IgD-negative memory B cell (primary cell): Measurements from ENCODE around the gene SOCS1. TPM values are rescaled to one million over a fixed set of nuclear protein-coding genes. Genes with fewer than 3 reads are reported as not detected.

ENCODE experiments used
- H3K27ac Mint-ChIP-seq, 3 donors: one replicate each; pipeline ENCODE4 v1.8.0; 2020 to 2022; ENCODE audit warnings: mild to moderate bottlenecking in 3 of 3, mixed read lengths in 3 of 3, moderate library complexity in 1 of 3
- H3K27me3 Mint-ChIP-seq: one replicate; pipeline ENCODE4 v1.8.0; 2021; ENCODE audit warnings: mixed read lengths
- H3K36me3 Mint-ChIP-seq: one replicate; pipeline ENCODE4 v1.8.0; 2020; ENCODE audit warnings: mild to moderate bottlenecking, mixed read lengths
- H3K4me1 Mint-ChIP-seq, 3 donors: one replicate each; pipeline ENCODE4 v1.8.0; 2020 to 2022; ENCODE audit warnings: mixed read lengths in 3 of 3, mild to moderate bottlenecking in 1 of 3
- H3K4me3 Mint-ChIP-seq, 4 donors: one replicate each; pipeline ENCODE4 v1.8.0; 2020 to 2022; ENCODE audit warnings: mild to moderate bottlenecking in 4 of 4, mixed read lengths in 4 of 4, moderate library complexity in 3 of 4
- H3K9me3 Mint-ChIP-seq, 3 donors: one replicate each; pipeline ENCODE4 v1.8.0; 2020 to 2021; ENCODE audit warnings: mixed read lengths in 3 of 3, mild to moderate bottlenecking in 1 of 3
- polyA plus RNA-seq: library from polyadenylated mRNA; unstranded; fragments of 300-500 nt; fragmentation: Illumina TruSeq; gene quantifications from one replicate; pipeline ENCODE4 v1.2.3, GENCODE V29; 2021

The SOCS1 gene
- polyA plus RNA-seq, 1 donor from 2014 or later = 39.1 TPM

GRCh38 chr16:11258553-11259492, 2.8 kb upstream of the SOCS1 start:
- Mint-ChIP-seq H3K4me3 (peak overlapping the region; percentile 55 to 100 (median 84)), H3K27me3 (no peaks in the 10 kb centered on the region), H3K27ac (peak overlapping the region; percentile 78 to 97 (median 94)), H3K4me1 (peaks cover 24 to 36% (median 28%) of the 10 kb centered on the region in 3 donors), H3K36me3 (peaks cover 2% of the 10 kb centered on the region), H3K9me3 (no peaks in the 10 kb centered on the region)

- H3K27me3 Mint-ChIP-seq = no peaks in the 10 kb centered on the region
- peak overlapping the region; percentile 90 to 97 (median 96) for H3K27ac Mint-ChIP-seq
- no peaks in the 10 kb centered on the region for H3K9me3 Mint-ChIP-seq
- peaks cover 2% of the 10 kb centered on the region for H3K36me3 Mint-ChIP-seq
- H3K4me1 Mint-ChIP-seq = peaks cover 34 to 47% (median 38%) of the 10 kb centered on the region in 3 donors
- peak overlapping the region; percentile 97 to 100 (median 100) for H3K4me3 Mint-ChIP-seq
Observed at GRCh38 chr16:11257131-11257938, 1.3 kb upstream of the SOCS1 start.

GRCh38 chr16:11256661-11257130, 692 bp upstream of the SOCS1 start:
- Mint-ChIP-seq H3K4me1 (peaks cover 34 to 52% (median 43%) of the 10 kb centered on the region in 3 donors), H3K36me3 (peaks cover 3% of the 10 kb centered on the region), H3K27ac (peak overlapping the region; percentile 96 to 98 (median 97)), H3K9me3 (no peaks in the 10 kb centered on the region), H3K27me3 (no peaks in the 10 kb centered on the region), H3K4me3 (peak overlapping the region; percentile 97 to 100 (median 100))

GRCh38 chr16:11254913-11255736, 879 bp downstream of the SOCS1 start:
- Mint-ChIP-seq H3K27me3 (no peaks in the 10 kb centered on the region), H3K4me3 (peak overlapping the region; percentile 84 to 95 (median 92)), H3K36me3 (peaks cover 3% of the 10 kb centered on the region), H3K4me1 (peaks cover 34 to 51% (median 43%) of the 10 kb centered on the region in 3 donors), H3K27ac (peak overlapping the region; percentile 35 to 98 (median 67)), H3K9me3 (no peaks in the 10 kb centered on the region)

GRCh38 chr16:11253995-11254912, 1.8 kb downstream of the SOCS1 start:
- peaks cover 3% of the 10 kb centered on the region for H3K36me3 Mint-ChIP-seq
- peak overlapping the region; percentile 67 to 98 (median 87) for H3K27ac Mint-ChIP-seq
- peaks cover 34 to 44% (median 41%) of the 10 kb centered on the region in 3 donors for H3K4me1 Mint-ChIP-seq
- no peaks in the 10 kb centered on the region for H3K9me3 Mint-ChIP-seq
- no peaks in the 10 kb centered on the region for H3K27me3 Mint-ChIP-seq
- H3K4me3 Mint-ChIP-seq = peak overlapping the region; percentile 84 to 95 (median 92)

GRCh38 chr16:11253009-11253994, 2.7 kb downstream of the SOCS1 start:
- Mint-ChIP-seq H3K4me3 (peak overlapping the region; percentile 67 to 95 (median 86)), H3K27ac (peak overlapping the region; percentile 63 to 98 (median 87)), H3K36me3 (peaks cover 3% of the 10 kb centered on the region), H3K9me3 (no peaks in the 10 kb centered on the region), H3K27me3 (no peaks in the 10 kb centered on the region), H3K4me1 (peaks cover 30 to 38% (median 36%) of the 10 kb centered on the region in 3 donors)

- Mint-ChIP-seq H3K36me3 (peaks cover 3% of the 10 kb centered on the region), H3K4me3 (peak overlapping the region; percentile 52 to 95 (median 71)), H3K4me1 (peaks cover 23 to 33% (median 31%) of the 10 kb centered on the region in 3 donors), H3K27me3 (no peaks in the 10 kb centered on the region), H3K27ac (peak overlapping the region in 2 of 3 donors; percentile 95 to 98), H3K9me3 (no peaks in the 10 kb centered on the region)
Observed at GRCh38 chr16:11252482-11252931, 3.5 kb downstream of the SOCS1 start.

GRCh38 chr16:11251525-11252481, 4.2 kb downstream of the SOCS1 start:
- Mint-ChIP-seq H3K27ac (peak overlapping the region; percentile 77 to 98 (median 95)), H3K27me3 (no peaks in the 10 kb centered on the region), H3K36me3 (peaks cover 1% of the 10 kb centered on the region), H3K9me3 (no peaks in the 10 kb centered on the region), H3K4me3 (peak overlapping the region; percentile 10 to 95 (median 66)), H3K4me1 (peaks cover 18 to 26% (median 24%) of the 10 kb centered on the region in 3 donors)

- peaks cover 1% of the 10 kb centered on the region for H3K36me3 Mint-ChIP-seq
- peak overlapping the region in 2 of 3 donors; percentile 53 to 98 for H3K27ac Mint-ChIP-seq
- peaks cover 14 to 24% (median 23%) of the 10 kb centered on the region in 3 donors for H3K4me1 Mint-ChIP-seq
- no peaks in the 10 kb centered on the region for H3K27me3 Mint-ChIP-seq
- H3K9me3 Mint-ChIP-seq = no peaks in the 10 kb centered on the region
- H3K4me3 Mint-ChIP-seq = peak overlapping the region in 1 of 4 donors; percentile 95
Observed at GRCh38 chr16:11250786-11251524, 5.0 kb downstream of the SOCS1 start.

GRCh38 chr16:11250091-11250785, 5.8 kb downstream of the SOCS1 start:
- Mint-ChIP-seq H3K36me3 (peaks cover 1% of the 10 kb centered on the region), H3K4me3 (peak overlapping the region in 1 of 4 donors; percentile 64), H3K27ac (peak overlapping the region in 2 of 3 donors; percentile 86 to 98), H3K9me3 (no peaks in the 10 kb centered on the region), H3K4me1 (peaks cover 14 to 24% (median 23%) of the 10 kb centered on the region in 3 donors), H3K27me3 (no peaks in the 10 kb centered on the region)
